Lung (tissue), 12 donors: ENCODE measurements around the gene PLA2G2F. TPM values are rescaled to one million over a fixed set of nuclear protein-coding genes. Genes with fewer than 3 reads are reported as not detected.
A peak's percentile ranks its signal among the peaks of the same experiment; 100 is the strongest.

Source experiments
- ATAC-seq: fragments of 200-7000 bp; cut with Tn5 transposase; one replicate; pipeline ENCODE4 v1.9.1; 2020; ENCODE audit warnings: moderate number of reproducible peaks; ENCODE audit not compliant: insufficient read depth, low FRiP score
- DNase-seq, 3 donors: peaks; one replicate each; pipeline ENCODE4 v3.0.0-alpha.2; 2013 to 2017
- H3K27ac ChIP-seq, 2 donors: one replicate each; pipeline ENCODE4 v1.5.1; 2013; ENCODE audit warnings: mild to moderate bottlenecking in 2 of 2, moderate library complexity in 2 of 2, control low read depth in 1 of 2, inconsistent platforms in 1 of 2, low read depth in 1 of 2, low read length in 1 of 2
- H3K27me3 ChIP-seq, 3 donors: one replicate each; pipeline ENCODE4 v1.5.1; 2013; ENCODE audit warnings: low read length in 2 of 3; ENCODE audit not compliant: control insufficient read depth in 3 of 3, insufficient read depth in 3 of 3
- H3K36me3 ChIP-seq, 4 donors: one replicate each; pipeline ENCODE4 v1.5.1; 2013; ENCODE audit warnings: low read length in 4 of 4, mild to moderate bottlenecking in 1 of 4, moderate library complexity in 1 of 4; ENCODE audit not compliant: control insufficient read depth in 4 of 4, insufficient read depth in 4 of 4
- H3K4me1 ChIP-seq, 5 donors: one replicate each; pipeline ENCODE4 v1.5.1; 2013; ENCODE audit warnings: low read length in 5 of 5, mild to moderate bottlenecking in 2 of 5, moderate library complexity in 1 of 5; ENCODE audit not compliant: control insufficient read depth in 5 of 5, insufficient read depth in 5 of 5
- H3K4me3 ChIP-seq: one replicate; pipeline ENCODE4 v1.5.1; 2013; ENCODE audit warnings: mild to moderate bottlenecking, control low read depth, moderate library complexity
- H3K9ac ChIP-seq, 2 donors: one replicate each; pipeline ENCODE4 v1.5.1; 2013; ENCODE audit warnings: low read length in 2 of 2, control low read depth in 1 of 2; ENCODE audit not compliant: insufficient read depth in 1 of 2
- H3K9me3 ChIP-seq, 4 donors: one replicate each; pipeline ENCODE4 v1.5.1; 2013; ENCODE audit warnings: low read length in 3 of 4, mild to moderate bottlenecking in 1 of 4, moderate library complexity in 1 of 4; ENCODE audit not compliant: control insufficient read depth in 4 of 4, insufficient read depth in 3 of 4
- CTCF ChIP-seq: IDR thresholded peaks from 2 replicates; pipeline ENCODE4 v1.5.1; 2012; ENCODE audit warnings: mild to moderate bottlenecking; ENCODE audit errors: control extremely low read depth, extremely low read depth
- WGBS, 2 donors: extraction: QIAGEN DNeasy Blood & Tissue Kit; methylation state at CpG; one replicate each; pipeline ENCODE4 v1.1.7; 2013; 5-methylcytosine and 5-hydroxymethylcytosine counted together
- polyA plus RNA-seq, 2 donors: library from polyadenylated mRNA; stranded (reverse); fragments of 200-250 nt; gene quantifications; one replicate each; pipeline ENCODE4 v1.2.1, GENCODE V29; 2013
- total RNA-seq, 2 donors: library from RNA; depleted of rRNA in 1 of 2; stranded (reverse); fragments of >200 nt in 1 of 2; gene quantifications; one replicate each; pipeline ENCODE4 v1.2.1, GENCODE V29; 2014 to 2021
- donor health status: control.
- donor health status: control.
- donor health status: Bipolar disorder and iron deficiency.
- donor health status: healthy.
- donor health status: DM: yes; HTN: yes; CAD: no.

Gene PLA2G2F
- total and polyA plus RNA-seq, 4 donors = not detected

DNA sequence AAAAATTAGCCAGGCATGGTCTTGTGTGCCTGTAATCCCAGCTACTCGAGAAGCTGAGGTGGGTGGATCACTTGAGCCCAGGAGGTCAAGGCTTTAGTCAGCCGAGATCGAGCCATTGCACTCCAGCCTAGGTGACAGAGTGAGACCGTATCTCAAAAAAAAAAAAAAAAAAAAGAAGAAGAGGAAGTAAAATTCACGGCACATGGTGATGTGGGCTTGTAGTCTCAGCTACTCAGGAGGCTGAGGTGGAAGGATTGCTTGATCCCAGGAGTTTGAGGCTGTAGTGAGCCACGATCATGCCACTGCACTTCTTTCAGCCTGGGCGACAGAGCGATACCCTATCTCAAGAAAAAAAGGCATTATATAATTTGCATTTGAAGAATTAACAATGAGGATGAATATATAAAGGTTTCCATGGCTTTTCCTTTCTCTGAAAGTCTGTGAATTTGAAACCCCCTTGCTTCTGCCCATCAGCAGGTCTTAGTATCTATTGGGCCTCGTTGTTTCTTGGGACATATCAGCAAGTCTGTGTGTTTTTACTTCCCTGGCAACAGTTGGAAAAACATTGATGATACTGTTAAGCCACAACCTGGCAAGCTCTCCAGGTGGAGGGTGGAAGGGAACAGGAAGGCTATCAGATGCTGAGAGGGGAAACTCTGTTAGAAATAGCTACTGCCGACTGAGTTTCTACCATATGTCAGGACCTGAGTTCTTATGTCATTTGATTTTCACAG, 15.2 kb upstream of the PLA2G2F start:
- Histone ChIP-seq H3K4me3 (no peak overlapping the region), H3K27me3 (peaks cover 0 to 17% (median 6%) of the 10 kb centered on the region in 3 donors), H3K4me1 (peaks cover 0 to 9% (median 0%) of the 10 kb centered on the region in 5 donors), H3K27ac (no peak overlapping the region), H3K36me3 (no peaks in the 10 kb centered on the region), H3K9ac (no peak overlapping the region), H3K9me3 (no peaks in the 10 kb centered on the region)
- no peak for ATAC-seq
- 53 to 60% methylated on average over 10 of the region's 10 CpGs for WGBS, 2 donors
- no peak for TF ChIP-seq CTCF
- no peak for DNase-seq

DNA sequence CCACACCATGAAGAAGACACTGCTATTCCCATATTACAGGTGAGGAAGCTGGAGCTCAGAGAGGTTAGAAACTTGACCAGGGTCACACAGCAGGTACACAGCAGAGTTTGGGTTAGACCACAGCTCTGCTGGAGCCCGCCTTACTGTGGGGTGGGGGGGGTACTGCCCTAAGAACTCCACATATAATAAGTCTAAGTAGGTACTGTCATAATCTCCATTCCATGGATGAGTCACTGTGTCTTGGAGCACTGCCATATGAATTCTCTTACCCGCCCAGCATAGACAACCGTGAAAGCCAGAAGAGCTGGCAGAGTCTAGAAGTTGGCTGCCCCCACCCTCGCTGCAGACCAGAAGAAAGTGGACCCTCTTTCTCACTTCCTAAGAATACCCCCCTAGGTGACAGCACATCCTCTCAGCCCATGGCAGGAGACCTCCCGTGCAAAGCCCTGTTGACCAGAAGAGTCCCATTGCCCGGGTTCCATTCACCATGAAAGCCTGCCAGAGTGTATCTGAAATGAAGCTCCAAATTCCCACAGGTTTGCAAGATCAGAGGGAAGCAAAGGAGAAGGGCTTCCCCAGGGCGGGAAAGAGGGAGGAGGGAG, 14.6 kb upstream of the PLA2G2F start:
- H3K9me3 ChIP-seq = no peaks in the 10 kb centered on the region
- TF ChIP-seq CTCF = no peak
- no peak overlapping the region for H3K27ac ChIP-seq
- H3K27me3 ChIP-seq = peaks cover 0 to 17% (median 3%) of the 10 kb centered on the region in 3 donors
- ATAC-seq = peak; percentile 72
- DNase-seq = no peak
- H3K9ac ChIP-seq = no peak overlapping the region
- H3K36me3 ChIP-seq = no peaks in the 10 kb centered on the region
- no peak overlapping the region for H3K4me3 ChIP-seq
- peaks cover 0 to 9% (median 0%) of the 10 kb centered on the region in 5 donors for H3K4me1 ChIP-seq
- WGBS, 2 donors = 66 to 86% methylated on average over 7 of the region's 7 CpGs

DNA sequence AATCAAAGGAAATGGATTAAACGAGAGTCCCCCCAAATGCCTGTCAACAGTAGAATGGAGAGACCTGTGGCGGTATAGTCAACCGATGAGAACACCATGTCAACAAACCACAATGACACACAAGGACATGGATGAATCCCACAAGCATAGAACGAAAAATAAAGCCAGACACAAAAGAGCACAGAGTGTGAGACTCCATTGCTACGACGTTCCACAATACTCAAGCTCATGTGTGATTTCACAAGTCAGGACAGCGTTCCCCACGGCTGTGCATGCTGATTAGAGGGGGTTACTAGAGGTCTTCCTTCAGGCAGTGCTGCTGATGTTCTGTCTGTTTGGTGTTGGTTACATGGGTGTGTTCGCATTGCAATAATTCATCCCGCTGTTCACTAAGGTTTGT, 14.0 kb upstream of the PLA2G2F start:
- TF ChIP-seq CTCF = no peak
- ATAC-seq = no peak
- H3K36me3 ChIP-seq = no peaks in the 10 kb centered on the region
- H3K9me3 ChIP-seq = no peaks in the 10 kb centered on the region
- peaks cover 0 to 9% (median 0%) of the 10 kb centered on the region in 5 donors for H3K4me1 ChIP-seq
- H3K4me3 ChIP-seq = no peak overlapping the region
- WGBS, 2 donors = 79 to 81% methylated on average over 10 of the region's 10 CpGs
- peaks cover 0 to 17% (median 3%) of the 10 kb centered on the region in 3 donors for H3K27me3 ChIP-seq
- H3K9ac ChIP-seq = no peak overlapping the region
- H3K27ac ChIP-seq = no peak overlapping the region
- DNase-seq = no peak
